Lung (tissue), 12 donors: ENCODE data around the gene CLEC2D. TPM values are rescaled to one million over a fixed set of nuclear protein-coding genes. Genes with fewer than 3 reads are reported as not detected.

ENCODE experiments used
- ATAC-seq: fragments of 200-7000 bp; cut with Tn5 transposase; one replicate; pipeline ENCODE4 v1.9.1; 2020; ENCODE audit warnings: moderate number of reproducible peaks; ENCODE audit not compliant: insufficient read depth, low FRiP score
- DNase-seq, 3 donors: peaks; one replicate each; pipeline ENCODE4 v3.0.0-alpha.2; 2013 to 2017
- H3K27ac ChIP-seq, 2 donors: one replicate each; pipeline ENCODE4 v1.5.1; 2013; ENCODE audit warnings: mild to moderate bottlenecking in 2 of 2, moderate library complexity in 2 of 2, control low read depth in 1 of 2, inconsistent platforms in 1 of 2, low read depth in 1 of 2, low read length in 1 of 2
- H3K27me3 ChIP-seq, 3 donors: one replicate each; pipeline ENCODE4 v1.5.1; 2013; ENCODE audit warnings: low read length in 2 of 3; ENCODE audit not compliant: control insufficient read depth in 3 of 3, insufficient read depth in 3 of 3
- H3K36me3 ChIP-seq, 4 donors: one replicate each; pipeline ENCODE4 v1.5.1; 2013; ENCODE audit warnings: low read length in 4 of 4, mild to moderate bottlenecking in 1 of 4, moderate library complexity in 1 of 4; ENCODE audit not compliant: control insufficient read depth in 4 of 4, insufficient read depth in 4 of 4
- H3K4me1 ChIP-seq, 5 donors: one replicate each; pipeline ENCODE4 v1.5.1; 2013; ENCODE audit warnings: low read length in 5 of 5, mild to moderate bottlenecking in 2 of 5, moderate library complexity in 1 of 5; ENCODE audit not compliant: control insufficient read depth in 5 of 5, insufficient read depth in 5 of 5
- H3K4me3 ChIP-seq: one replicate; pipeline ENCODE4 v1.5.1; 2013; ENCODE audit warnings: mild to moderate bottlenecking, control low read depth, moderate library complexity
- H3K9ac ChIP-seq, 2 donors: one replicate each; pipeline ENCODE4 v1.5.1; 2013; ENCODE audit warnings: low read length in 2 of 2, control low read depth in 1 of 2; ENCODE audit not compliant: insufficient read depth in 1 of 2
- H3K9me3 ChIP-seq, 4 donors: one replicate each; pipeline ENCODE4 v1.5.1; 2013; ENCODE audit warnings: low read length in 3 of 4, mild to moderate bottlenecking in 1 of 4, moderate library complexity in 1 of 4; ENCODE audit not compliant: control insufficient read depth in 4 of 4, insufficient read depth in 3 of 4
- CTCF ChIP-seq: IDR thresholded peaks from 2 replicates; pipeline ENCODE4 v1.5.1; 2012; ENCODE audit warnings: mild to moderate bottlenecking; ENCODE audit errors: control extremely low read depth, extremely low read depth
- WGBS, 2 donors: extraction: QIAGEN DNeasy Blood & Tissue Kit; methylation state at CpG; one replicate each; pipeline ENCODE4 v1.1.7; 2013; 5-methylcytosine and 5-hydroxymethylcytosine counted together
- polyA plus RNA-seq, 2 donors: library from polyadenylated mRNA; stranded (reverse); fragments of 200-250 nt; gene quantifications; one replicate each; pipeline ENCODE4 v1.2.1, GENCODE V29; 2013
- total RNA-seq, 2 donors: library from RNA; depleted of rRNA in 1 of 2; stranded (reverse); fragments of >200 nt in 1 of 2; gene quantifications; one replicate each; pipeline ENCODE4 v1.2.1, GENCODE V29; 2014 to 2021
- donor health status: control.
- donor health status: control.
- donor health status: Bipolar disorder and iron deficiency.
- donor health status: healthy.
- donor health status: DM: yes; HTN: yes; CAD: no.

The CLEC2D gene
- total and polyA plus RNA-seq, 4 donors = 4.4 to 30.5 (median 9.0) TPM

- Histone ChIP-seq H3K27me3 (no peaks in the 10 kb centered on the region), H3K4me3 (no peak overlapping the region), H3K9me3 (peaks cover 0 to 5% (median under 1%) of the 10 kb centered on the region in 4 donors), H3K4me1 (no peaks in the 10 kb centered on the region), H3K9ac (no peak overlapping the region), H3K27ac (no peak overlapping the region), H3K36me3 (peaks cover 6 to 48% (median 36%) of the 10 kb centered on the region in 4 donors)
- 97 to 100% methylated on average over 2 of the region's 2 CpGs for WGBS, 2 donors
- no peak for TF ChIP-seq CTCF
- DNase-seq (no peak), ATAC-seq (no peak)
Observed at GRCh38 chr12:9661720-9662119, 7.8 kb upstream of the CLEC2D start.

GRCh38 chr12:9662488-9662887 lies 7.0 kb upstream of the CLEC2D start:
- peak; percentile 41 for ATAC-seq

GRCh38 chr12:9667403-9668160 lies 1.9 kb upstream of the CLEC2D start:
- H3K36me3 ChIP-seq = peaks cover 0 to 11% (median 5%) of the 10 kb centered on the region in 4 donors

More at GRCh38 chr12:9662488-9662887, 7.0 kb upstream of the CLEC2D start:
- no peak for DNase-seq
- Histone ChIP-seq H3K4me1 (no peaks in the 10 kb centered on the region), H3K27me3 (no peaks in the 10 kb centered on the region), H3K4me3 (no peak overlapping the region), H3K36me3 (peaks cover 5 to 42% (median 32%) of the 10 kb centered on the region in 4 donors), H3K27ac (no peak overlapping the region), H3K9ac (no peak overlapping the region), H3K9me3 (peaks cover 0 to 5% (median under 1%) of the 10 kb centered on the region in 4 donors)
- TF ChIP-seq CTCF = no peak

More at GRCh38 chr12:9667403-9668160, 1.9 kb upstream of the CLEC2D start:
- ATAC-seq (no peak), DNase-seq (no peak)
- Histone ChIP-seq H3K4me1 (peaks cover 0 to 2% (median 0%) of the 10 kb centered on the region in 5 donors), H3K9me3 (no peaks in the 10 kb centered on the region), H3K27me3 (no peaks in the 10 kb centered on the region), H3K4me3 (no peak overlapping the region), H3K9ac (no peak overlapping the region), H3K27ac (no peak overlapping the region)
- WGBS, 2 donors = 51 to 78% methylated on average over 2 of the region's 2 CpGs
- no peak for TF ChIP-seq CTCF
